HepG2 (cell line): ENCODE data around the gene ARHGEF7. TPM values are rescaled to one million over a fixed set of nuclear protein-coding genes. Genes with fewer than 3 reads are reported as not detected.

Source experiments
- ATAC-seq: fragments of 200-7000 bp; cut with Tn5 transposase; 3 replicates; pipeline ENCODE4 v1.9.1; 2020; ENCODE audit warnings: mild to moderate bottlenecking, moderate library complexity
- BruUV-seq: library from RNA; stranded (reverse); fragments of 400-500 nt; replicated peaks from 2 replicates; lab custom pipeline; 2021; lab: Mats Ljungman, UMichigan
- CTCF ChIA-PET: fragments of 300-600 bp; formaldehyde crosslinking; extraction: SDS; loops from one replicate; lab custom pipeline; 2021; ENCODE audit warnings: low total read pairs, inconsistent platforms, low intra/inter-chr PET ratio; lab: Yijun Ruan, JAX
- POLR2A ChIA-PET: fragments of 350-600 bp; sonication (Branson Sonifier 250); formaldehyde crosslinking; loops from one replicate; lab custom pipeline; 2020; ENCODE audit warnings: antibody characterized with exemption, inconsistent platforms; lab: Yijun Ruan, JAX
- DNase-seq: peaks from one replicate; pipeline ENCODE4 v3.0.0-alpha.2; 2015; ENCODE audit warnings: low spot score
- FAIRE-seq: peaks from 3 replicates; lab custom pipeline; 2011; peaks lifted over from hg19 to GRCh38; lab: Jason Lieb, UNC
- H2AFZ ChIP-seq: one replicate; pipeline ENCODE4 v1.6.1; 2011; ENCODE audit warnings: low read length, inconsistent platforms
- H3K27ac ChIP-seq: fragments of 300-600 bp; 3 replicates; pipeline ENCODE4 v1.8.0; 2011; ENCODE audit warnings: mixed run types, mild to moderate bottlenecking, mixed read lengths, low read length, inconsistent platforms; ENCODE audit not compliant: insufficient read depth; ENCODE audit errors: extremely low read length
- H3K27me3 ChIP-seq, 2 experiments: fragments of 200-600 bp in 1 of 2; 2 replicates in 1 of 2; 3 replicates in 1 of 2; pipeline versions ENCODE4 v1.6.0 to v1.8.0; 2011; ENCODE audit warnings: low read length in 2 of 2, mild to moderate bottlenecking in 2 of 2, moderate library complexity in 2 of 2, inconsistent platforms in 1 of 2; ENCODE audit not compliant: insufficient read depth in 2 of 2, control insufficient read depth in 1 of 2
- H3K36me3 ChIP-seq, 2 experiments: fragments of 200-600 bp in 1 of 2; replicated peaks in 1 of 2; 2 replicates in 1 of 2; 3 replicates in 1 of 2; pipeline versions ENCODE4 v1.5.1 to v1.8.0; 2011; ENCODE audit warnings: low read length in 2 of 2, inconsistent platforms in 1 of 2; ENCODE audit not compliant: insufficient read depth in 2 of 2, control insufficient read depth in 1 of 2
- H3K4me1 ChIP-seq: 2 replicates; pipeline ENCODE4 v1.5.1; 2012; ENCODE audit warnings: low read length, inconsistent platforms; ENCODE audit not compliant: insufficient read depth
- H3K4me2 ChIP-seq: 2 replicates; pipeline ENCODE4 v1.6.0; 2011; ENCODE audit warnings: low read depth, low read length, inconsistent platforms
- H3K4me3 ChIP-seq, 3 experiments: fragments of 200-600 bp in 1 of 3; sonication (generic), shearing (Covaris generic) in 1 of 3; replicated peaks in 1 of 3; 2 replicates each; pipeline ENCODE4 v1.5.1; 2011 to 2016; ENCODE audit warnings: low read length in 3 of 3, inconsistent platforms in 2 of 3, low read depth in 2 of 3, mild to moderate bottlenecking in 2 of 3, control low read depth in 1 of 3, mixed read lengths in 1 of 3; ENCODE audit not compliant: insufficient read depth in 1 of 3
- H3K79me2 ChIP-seq: one replicate; pipeline ENCODE4 v1.6.1; 2011; ENCODE audit warnings: low read length, inconsistent platforms; ENCODE audit not compliant: insufficient read depth
- H3K9ac ChIP-seq: 2 replicates; pipeline ENCODE4 v1.6.0; 2011; ENCODE audit warnings: mild to moderate bottlenecking, low read depth, low read length, inconsistent platforms; ENCODE audit not compliant: insufficient read depth
- H3K9me3 ChIP-seq: 2 replicates; pipeline ENCODE4 v1.5.1; 2012; ENCODE audit warnings: mild to moderate bottlenecking, low read length
- H4K20me1 ChIP-seq: 2 replicates; pipeline ENCODE4 v1.6.0; 2011; ENCODE audit warnings: inconsistent platforms, mild to moderate bottlenecking, low read length, moderate library complexity; ENCODE audit not compliant: insufficient read depth
- HOXA3 ChIP-seq: sonication (generic); formaldehyde crosslinking; IDR thresholded peaks from 2 replicates; pipeline ENCODE4 v1.5.0; 2020; ENCODE audit warnings: missing genetic modification reagents
- MXI1 ChIP-seq: IDR thresholded peaks from 3 replicates; pipeline ENCODE4 v1.6.1; 2012; ENCODE audit warnings: low read depth, low read length, inconsistent platforms, borderline replicate concordance
- NR2F6 ChIP-seq, 2 experiments: IDR thresholded peaks; 2 replicates each; pipeline ENCODE4 v1.6.1; 2016; ENCODE audit warnings: antibody characterized with exemption in 1 of 2, mild to moderate bottlenecking in 1 of 2
- NR3C1 ChIP-seq: sonication (generic); formaldehyde crosslinking; IDR thresholded peaks from 2 replicates; pipeline ENCODE4 v1.4.0; 2020; ENCODE audit warnings: missing genetic modification reagents
- TCF12 ChIP-seq, 2 experiments: fragments of 450-650 bp in 1 of 2; sonication (generic) in 1 of 2; formaldehyde crosslinking in 1 of 2; IDR thresholded peaks; 2 replicates each; pipeline versions ENCODE4 v1.6.1 to v1.8.0; 2017 to 2022; ENCODE audit warnings: antibody characterized with exemption in 1 of 2, mild to moderate bottlenecking in 1 of 2, missing genetic modification reagents in 1 of 2, moderate library complexity in 1 of 2
- ZBTB7B ChIP-seq: sonication (generic); formaldehyde crosslinking; IDR thresholded peaks from 2 replicates; pipeline ENCODE4 v1.4.0; 2020; ENCODE audit warnings: missing genetic modification reagents
- ZFP36L1 ChIP-seq: sonication (generic); formaldehyde crosslinking; IDR thresholded peaks from 2 replicates; pipeline ENCODE4 v1.8.0; 2022; ENCODE audit warnings: mild to moderate bottlenecking, missing genetic modification reagents, moderate library complexity
- ZNF264 ChIP-seq: sonication (generic); formaldehyde crosslinking; IDR thresholded peaks from 2 replicates; pipeline ENCODE4 v1.4.0; 2020; ENCODE audit warnings: missing genetic modification reagents
- ZNF333 ChIP-seq: sonication (generic); formaldehyde crosslinking; IDR thresholded peaks from 2 replicates; pipeline ENCODE4 v1.4.0; 2020; ENCODE audit warnings: mild to moderate bottlenecking, missing genetic modification reagents, borderline replicate concordance
- ZNF33A ChIP-seq: sonication (generic); formaldehyde crosslinking; IDR thresholded peaks from 2 replicates; pipeline ENCODE4 v1.5.1; 2020; ENCODE audit warnings: missing genetic modification reagents, mild to moderate bottlenecking, moderate library complexity, borderline replicate concordance
- ZNF382 ChIP-seq: sonication (generic); formaldehyde crosslinking; IDR thresholded peaks from 2 replicates; pipeline ENCODE4 v1.5.0; 2020; ENCODE audit warnings: missing genetic modification reagents, mild to moderate bottlenecking, borderline replicate concordance
- ZNF616 ChIP-seq: sonication (generic); formaldehyde crosslinking; IDR thresholded peaks from 2 replicates; pipeline ENCODE4 v1.5.0; 2020; ENCODE audit warnings: low read depth, mild to moderate bottlenecking, missing genetic modification reagents
- ZNF782 ChIP-seq: sonication (generic); formaldehyde crosslinking; IDR thresholded peaks from 2 replicates; pipeline ENCODE4 v1.4.0; 2020; ENCODE audit warnings: missing genetic modification reagents, mild to moderate bottlenecking, borderline replicate concordance
- ZNF891 ChIP-seq: sonication (generic); formaldehyde crosslinking; IDR thresholded peaks from 2 replicates; pipeline ENCODE4 v1.5.0; 2020; ENCODE audit warnings: mild to moderate bottlenecking, missing genetic modification reagents
- WGBS: methylation state at CpG from one replicate; pipeline ENCODE4 v1.1.6; 2017; ENCODE audit warnings: low lambda C conversion rate; 5-methylcytosine and 5-hydroxymethylcytosine counted together
- in situ Hi-C: cut with HindIII; loops from 2 replicates; pipeline ENCODE4 v1.10.0; 2017; ENCODE audit warnings: low pct_unique_long_range_greater_than_20kb; ENCODE audit not compliant: extremely low pct_ligation_motif_present
- intact Hi-C: fragments of 100-400 bp; cut with micrococcal nuclease; formaldehyde crosslinking; loops from one replicate; pipeline ENCODE4 v1.10.0; 2022; ENCODE audit not compliant: unreplicated experiment
- polyA plus RNA-seq, 8 experiments: library from polyadenylated mRNA; depleted of rRNA in 3 of 8; stranded (reverse) in 7 of 8; unstranded in 1 of 8; fragments of >200 nt; fragmentation: Illumina TruSeq in 4 of 8; extraction: Trizol in 4 of 8; gene quantifications; 2 replicates each; pipeline versions ENCODE4 v1.2.1 to v1.2.3, GENCODE V29; 2011 to 2016; ENCODE audit warnings: low read depth in 4 of 8, missing spikeins in 1 of 8, mixed read lengths in 1 of 8; ENCODE audit not compliant: insufficient read depth in 1 of 8
- total RNA-seq, 5 experiments: library from RNA; depleted of rRNA; stranded (reverse); fragments of >200 nt; fragmentation: Illumina TruSeq; extraction: Trizol; gene quantifications; 2 replicates each; pipeline ENCODE4 v1.2.3, GENCODE V29; 2016; ENCODE audit warnings: low read depth in 1 of 5
- TF ChIP-seq, protein P1 (sequence below): sonication (generic); formaldehyde crosslinking; IDR thresholded peaks from 2 replicates; pipeline ENCODE4 v1.5.0; 2020; ENCODE audit warnings: missing genetic modification reagents, mild to moderate bottlenecking, borderline replicate concordance

Gene ARHGEF7
- total and polyA plus RNA-seq, 2 of the 13 experiments (the other 11 are each of a cell fraction or from before 2014, with no cell fraction given), result 15.7 to 22.3 TPM

DNA sequence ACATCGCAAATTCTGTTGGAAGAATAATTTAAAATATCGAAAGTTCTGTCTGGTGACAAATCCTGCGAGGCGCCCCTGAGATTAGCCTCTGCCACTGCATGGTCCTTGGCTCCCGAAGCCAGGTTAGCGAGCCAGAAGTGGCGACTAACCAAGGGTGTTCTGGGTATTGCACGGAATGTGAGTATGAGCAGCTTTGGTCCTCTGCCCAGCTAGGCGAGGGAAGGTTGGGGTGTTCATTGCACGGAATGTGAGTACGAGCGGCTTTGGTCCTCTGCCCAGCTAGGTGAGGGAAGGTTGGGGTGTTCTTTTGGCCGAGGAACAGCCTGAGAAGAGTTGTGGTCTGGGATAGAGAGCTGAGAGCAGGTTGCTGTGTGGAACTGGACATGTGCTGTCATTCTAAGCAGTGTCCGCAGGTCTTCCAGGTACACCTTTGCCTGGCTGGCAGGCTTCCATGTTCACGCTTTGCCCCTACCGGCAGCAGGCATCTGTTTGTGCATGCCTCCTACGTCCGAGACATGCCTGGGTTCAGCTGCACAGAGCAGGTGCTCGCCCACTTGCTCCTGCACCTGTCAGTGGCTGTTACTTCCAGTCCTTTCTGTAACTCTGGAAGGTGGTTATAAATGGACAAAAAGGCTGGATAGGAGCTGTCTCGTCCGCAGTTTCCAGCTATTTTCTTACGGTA lies 187.1 kb downstream of the ARHGEF7 start (continued):
- TF ChIP-seq TCF12 (IDR thresholded peaks at IDR 0.05), result no peak
- TF ChIP-seq TCF12 (CRISPR knock-in tag; IDR thresholded peaks at IDR 0.05), result no peak
- TF ChIP-seq ZNF333, result no peak
- TF ChIP-seq ZNF264 (CRISPR knock-in tag), result no peak
- TF ChIP-seq ZNF891, result no peak
- TF ChIP-seq, all 625 proteins: peak for 0

DNA sequence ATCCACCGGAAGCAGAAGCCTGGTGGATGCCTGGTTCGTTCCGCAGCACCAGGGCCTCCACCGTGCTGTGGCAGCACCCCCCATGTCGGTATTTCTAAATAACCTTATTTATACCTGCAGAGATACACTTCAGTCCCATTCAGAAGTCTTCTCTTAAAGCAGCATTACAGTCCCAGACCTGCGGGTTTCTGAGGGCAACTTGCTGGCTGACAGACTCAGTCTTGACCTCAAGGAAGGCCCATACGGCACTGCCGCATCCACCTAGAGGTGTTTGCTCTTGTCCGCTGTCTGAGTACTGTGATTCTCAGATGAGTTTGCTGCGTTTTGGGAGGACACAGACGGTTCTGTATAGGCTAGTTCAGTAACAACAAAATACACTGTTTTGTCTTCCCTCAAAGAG lies 188.4 kb downstream of the ARHGEF7 start:
- BruUV-seq, result no TSS peak
- CTCF ChIA-PET, result no interaction called here

More for the DNA sequence above, 188.4 kb downstream of the ARHGEF7 start:
- Histone ChIP-seq H3K9me3 (no peaks in the 10 kb centered on the region), H3K27me3 (no peaks in the 10 kb centered on the region), H3K4me2 (no peak overlapping the region), H4K20me1 (no peaks in the 10 kb centered on the region; the same call in 1 of the 2 replicates), H2AFZ (no peak overlapping the region), H3K4me1 (no peaks in the 10 kb centered on the region), H3K79me2 (no peaks in the 10 kb centered on the region), H3K27ac (no peak overlapping the region), H3K36me3 (peaks cover 22 to 65% of the 10 kb centered on the region in 2 experiments; a peak in 4 of 5 replicates), H3K4me3 (no peak overlapping the region), H3K9ac (no peak overlapping the region)
- DNase-seq (no peak), FAIRE-seq (no peak), ATAC-seq (no peak)
- WGBS, result 96% methylated on average over 11 of the region's 11 CpGs
- intact Hi-C loops (no loop called here), in situ Hi-C loops (no loop called here)
- POLR2A ChIA-PET, result no interaction called here
- TF ChIP-seq ZNF382 (CRISPR knock-in tag) (no peak), ZNF33A (no peak), ZFP36L1 (CRISPR knock-in tag) (no peak), ZNF782 (CRISPR knock-in tag) (no peak), ZNF616 (no peak), NR3C1 (CRISPR knock-in tag) (no peak), NR2F6 (IDR thresholded peaks at IDR 0.05) (no peak), NR2F6 (CRISPR knock-in tag; IDR thresholded peaks at IDR 0.05) (no peak), HOXA3 (CRISPR knock-in tag) (no peak), MXI1 (no peak), ZBTB7B (CRISPR knock-in tag) (no peak)
- TF ChIP-seq, protein P1, sequence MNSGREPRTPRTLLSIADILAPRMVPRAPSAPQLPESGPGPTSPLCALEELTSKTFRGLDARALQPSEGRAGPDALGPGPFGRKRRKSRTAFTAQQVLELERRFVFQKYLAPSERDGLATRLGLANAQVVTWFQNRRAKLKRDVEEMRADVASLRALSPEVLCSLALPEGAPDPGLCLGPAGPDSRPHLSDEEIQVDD (CRISPR knock-in tag), result no peak
